HepG2 (cell line): ENCODE measurements around the gene VPS13D. TPM values are rescaled to one million over a fixed set of nuclear protein-coding genes. Genes with fewer than 3 reads are reported as not detected.

Source experiments
- ATAC-seq: fragments of 200-7000 bp; cut with Tn5 transposase; 3 replicates; pipeline ENCODE4 v1.9.1; 2020; ENCODE audit warnings: mild to moderate bottlenecking, moderate library complexity
- BruUV-seq: library from RNA; stranded (reverse); fragments of 400-500 nt; replicated peaks from 2 replicates; lab custom pipeline; 2021; lab: Mats Ljungman, UMichigan
- CTCF ChIA-PET: fragments of 300-600 bp; formaldehyde crosslinking; extraction: SDS; loops from one replicate; lab custom pipeline; 2021; ENCODE audit warnings: low total read pairs, inconsistent platforms, low intra/inter-chr PET ratio; lab: Yijun Ruan, JAX
- POLR2A ChIA-PET: fragments of 350-600 bp; sonication (Branson Sonifier 250); formaldehyde crosslinking; loops from one replicate; lab custom pipeline; 2020; ENCODE audit warnings: antibody characterized with exemption, inconsistent platforms; lab: Yijun Ruan, JAX
- DNase-seq: peaks from one replicate; pipeline ENCODE4 v3.0.0-alpha.2; 2015; ENCODE audit warnings: low spot score
- FAIRE-seq: peaks from 3 replicates; lab custom pipeline; 2011; peaks lifted over from hg19 to GRCh38; lab: Jason Lieb, UNC
- H2AFZ ChIP-seq: one replicate; pipeline ENCODE4 v1.6.1; 2011; ENCODE audit warnings: low read length, inconsistent platforms
- H3K27ac ChIP-seq: fragments of 300-600 bp; 3 replicates; pipeline ENCODE4 v1.8.0; 2011; ENCODE audit warnings: mixed run types, mild to moderate bottlenecking, mixed read lengths, low read length, inconsistent platforms; ENCODE audit not compliant: insufficient read depth; ENCODE audit errors: extremely low read length
- H3K27me3 ChIP-seq, 2 experiments: fragments of 200-600 bp in 1 of 2; 2 replicates in 1 of 2; 3 replicates in 1 of 2; pipeline versions ENCODE4 v1.6.0 to v1.8.0; 2011; ENCODE audit warnings: low read length in 2 of 2, mild to moderate bottlenecking in 2 of 2, moderate library complexity in 2 of 2, inconsistent platforms in 1 of 2; ENCODE audit not compliant: insufficient read depth in 2 of 2, control insufficient read depth in 1 of 2
- H3K36me3 ChIP-seq, 2 experiments: fragments of 200-600 bp in 1 of 2; replicated peaks in 1 of 2; 2 replicates in 1 of 2; 3 replicates in 1 of 2; pipeline versions ENCODE4 v1.5.1 to v1.8.0; 2011; ENCODE audit warnings: low read length in 2 of 2, inconsistent platforms in 1 of 2; ENCODE audit not compliant: insufficient read depth in 2 of 2, control insufficient read depth in 1 of 2
- H3K4me1 ChIP-seq: 2 replicates; pipeline ENCODE4 v1.5.1; 2012; ENCODE audit warnings: low read length, inconsistent platforms; ENCODE audit not compliant: insufficient read depth
- H3K4me2 ChIP-seq: 2 replicates; pipeline ENCODE4 v1.6.0; 2011; ENCODE audit warnings: low read depth, low read length, inconsistent platforms
- H3K4me3 ChIP-seq, 3 experiments: fragments of 200-600 bp in 1 of 3; sonication (generic), shearing (Covaris generic) in 1 of 3; replicated peaks in 1 of 3; 2 replicates each; pipeline ENCODE4 v1.5.1; 2011 to 2016; ENCODE audit warnings: low read length in 3 of 3, inconsistent platforms in 2 of 3, low read depth in 2 of 3, mild to moderate bottlenecking in 2 of 3, control low read depth in 1 of 3, mixed read lengths in 1 of 3; ENCODE audit not compliant: insufficient read depth in 1 of 3
- H3K79me2 ChIP-seq: one replicate; pipeline ENCODE4 v1.6.1; 2011; ENCODE audit warnings: low read length, inconsistent platforms; ENCODE audit not compliant: insufficient read depth
- H3K9ac ChIP-seq: 2 replicates; pipeline ENCODE4 v1.6.0; 2011; ENCODE audit warnings: mild to moderate bottlenecking, low read depth, low read length, inconsistent platforms; ENCODE audit not compliant: insufficient read depth
- H3K9me3 ChIP-seq: 2 replicates; pipeline ENCODE4 v1.5.1; 2012; ENCODE audit warnings: mild to moderate bottlenecking, low read length
- H4K20me1 ChIP-seq: 2 replicates; pipeline ENCODE4 v1.6.0; 2011; ENCODE audit warnings: inconsistent platforms, mild to moderate bottlenecking, low read length, moderate library complexity; ENCODE audit not compliant: insufficient read depth
- AGO2 ChIP-seq: fragments of 200-400 bp; formaldehyde crosslinking; optimal IDR thresholded peaks from 2 replicates; pipeline ENCODE3; 2017; ENCODE audit warnings: mild to moderate bottlenecking, low read depth, low read length, moderate library complexity
- CC2D1A ChIP-seq: sonication (generic); formaldehyde crosslinking; IDR thresholded peaks from 2 replicates; pipeline ENCODE4 v1.8.1; 2023; ENCODE audit warnings: mild to moderate bottlenecking, missing genetic modification reagents
- GTF3A ChIP-seq: sonication (generic); formaldehyde crosslinking; conservative IDR thresholded peaks from 2 replicates; pipeline ENCODE4 v1.4.0; 2020; ENCODE audit warnings: mild to moderate bottlenecking, missing genetic modification reagents
- MLX ChIP-seq: IDR thresholded peaks from 2 replicates; pipeline ENCODE4 v1.6.1; 2016
- NCOA1 ChIP-seq: sonication (generic); formaldehyde crosslinking; IDR thresholded peaks from 2 replicates; pipeline ENCODE4 v1.9.0; 2021; ENCODE audit warnings: missing genetic modification reagents
- RAD21 ChIP-seq: fragments of 450-650 bp; formaldehyde crosslinking; IDR thresholded peaks from 2 replicates; pipeline ENCODE4 v1.5.0; 2020; ENCODE audit warnings: mild to moderate bottlenecking
- TEF ChIP-seq: sonication (generic); formaldehyde crosslinking; IDR thresholded peaks from 2 replicates; pipeline ENCODE4 v1.5.0; 2020; ENCODE audit warnings: missing genetic modification reagents
- TERF1 ChIP-seq: sonication (generic); formaldehyde crosslinking; IDR thresholded peaks from 2 replicates; pipeline ENCODE4 v1.8.0; 2022; ENCODE audit warnings: mild to moderate bottlenecking, missing genetic modification reagents, moderate library complexity
- ZKSCAN1 ChIP-seq: fragments of 150-350 bp; IDR thresholded peaks from 2 replicates; pipeline ENCODE4 v1.6.1; 2014; ENCODE audit warnings: low read length
- ZNF142 ChIP-seq: sonication (generic); formaldehyde crosslinking; IDR thresholded peaks from 2 replicates; pipeline ENCODE4 v1.4.0; 2020; ENCODE audit warnings: missing genetic modification reagents
- ZNF816 ChIP-seq: sonication (generic); formaldehyde crosslinking; IDR thresholded peaks from 2 replicates; pipeline ENCODE4 v1.8.0; 2022; ENCODE audit warnings: missing genetic modification reagents, mild to moderate bottlenecking, borderline replicate concordance
- WGBS: methylation state at CpG from one replicate; pipeline ENCODE4 v1.1.6; 2017; ENCODE audit warnings: low lambda C conversion rate; 5-methylcytosine and 5-hydroxymethylcytosine counted together
- in situ Hi-C: cut with HindIII; loops from 2 replicates; pipeline ENCODE4 v1.10.0; 2017; ENCODE audit warnings: low pct_unique_long_range_greater_than_20kb; ENCODE audit not compliant: extremely low pct_ligation_motif_present
- intact Hi-C: fragments of 100-400 bp; cut with micrococcal nuclease; formaldehyde crosslinking; loops from one replicate; pipeline ENCODE4 v1.10.0; 2022; ENCODE audit not compliant: unreplicated experiment
- polyA plus RNA-seq, 8 experiments: library from polyadenylated mRNA; depleted of rRNA in 3 of 8; stranded (reverse) in 7 of 8; unstranded in 1 of 8; fragments of >200 nt; fragmentation: Illumina TruSeq in 4 of 8; extraction: Trizol in 4 of 8; gene quantifications; 2 replicates each; pipeline versions ENCODE4 v1.2.1 to v1.2.3, GENCODE V29; 2011 to 2016; ENCODE audit warnings: low read depth in 4 of 8, missing spikeins in 1 of 8, mixed read lengths in 1 of 8; ENCODE audit not compliant: insufficient read depth in 1 of 8
- total RNA-seq, 5 experiments: library from RNA; depleted of rRNA; stranded (reverse); fragments of >200 nt; fragmentation: Illumina TruSeq; extraction: Trizol; gene quantifications; 2 replicates each; pipeline ENCODE4 v1.2.3, GENCODE V29; 2016; ENCODE audit warnings: low read depth in 1 of 5

Gene VPS13D
- total and polyA plus RNA-seq, 2 of the 13 experiments (the other 11 are each of a cell fraction or from before 2014, with no cell fraction given), result 8.6 to 13.9 TPM

DNA sequence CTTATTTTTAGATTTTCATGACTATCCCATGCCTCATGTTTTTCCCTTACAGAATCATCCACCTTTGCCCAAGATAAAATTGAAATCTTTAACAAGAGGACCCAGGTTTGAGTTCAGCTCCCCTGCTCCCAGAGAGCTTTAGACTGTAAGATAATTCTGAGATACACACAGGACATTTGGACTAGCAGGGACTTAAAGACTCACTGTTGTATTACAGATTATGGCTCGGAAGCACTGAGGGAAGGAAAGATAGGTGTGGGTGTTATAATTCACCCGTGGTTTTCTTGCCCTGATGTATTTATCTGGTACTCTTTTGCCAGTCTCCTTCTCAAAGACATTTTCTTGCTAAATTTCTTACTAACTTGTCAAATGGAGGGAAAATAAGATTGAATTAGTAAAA is 238.5 kb downstream of the VPS13D start:
- Histone ChIP-seq H3K4me3 (no peak overlapping the region), H3K4me2 (no peak overlapping the region), H3K27me3 (no peaks in the 10 kb centered on the region)
- FAIRE-seq (no peak), ATAC-seq (no peak)
- POLR2A ChIA-PET, result no interaction called here
- intact Hi-C loops, result no loop called here
- TF ChIP-seq ZNF816 (no peak), MLX (CRISPR knock-in tag) (no peak), NCOA1 (no peak)
- TF ChIP-seq, all 625 proteins: peak for 0
- in situ Hi-C loops, result no loop called here
- BruUV-seq, result no TSS peak
- Histone ChIP-seq H4K20me1 (no peaks in the 10 kb centered on the region), H3K36me3 (peaks cover 3 to 4% of the 10 kb centered on the region in 2 experiments; a peak in 1 of 5 replicates), H3K79me2 (no peaks in the 10 kb centered on the region), H3K4me1 (peaks cover 29% of the 10 kb centered on the region), H3K9ac (no peak overlapping the region), H3K9me3 (no peaks in the 10 kb centered on the region), H2AFZ (no peak overlapping the region), H3K27ac (no peak overlapping the region)
- DNase-seq, result no peak
- CTCF ChIA-PET, result no interaction called here
- WGBS, result 98% methylated on average over 2 of the region's 2 CpGs

DNA sequence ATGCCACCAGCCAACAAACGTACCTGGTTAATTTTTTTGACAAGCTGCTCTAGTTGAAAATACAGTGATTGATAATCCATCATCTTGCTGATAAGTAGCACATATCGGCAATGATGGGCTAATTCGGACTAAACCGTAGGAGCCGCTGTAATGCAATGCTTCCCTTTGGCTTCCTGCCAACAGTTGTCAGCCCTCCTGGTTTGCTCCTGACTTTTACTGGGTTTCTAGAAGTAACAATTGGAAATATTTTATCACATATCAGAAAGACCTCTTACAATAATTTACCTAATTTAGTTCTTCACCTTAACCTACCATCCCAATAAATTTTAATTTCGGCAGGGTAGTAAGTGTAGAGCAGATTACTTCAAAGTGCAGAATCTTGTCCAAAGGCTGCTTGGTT is 239.7 kb downstream of the VPS13D start:
- peaks cover 0 to 3% of the 10 kb centered on the region in 2 experiments; a peak in 2 of 5 replicates for H3K36me3 ChIP-seq
- H3K9me3 ChIP-seq, result peaks cover 9% of the 10 kb centered on the region; the same call in 1 of the 2 replicates
- H3K4me3 ChIP-seq, result no peak overlapping the region
- no peak overlapping the region for H2AFZ ChIP-seq
- no peak for ATAC-seq
- DNase-seq, result no peak
- ChIA-PET CTCF (no interaction called here), POLR2A (no interaction called here)
- H3K79me2 ChIP-seq, result no peaks in the 10 kb centered on the region
- H3K27me3 ChIP-seq, result no peaks in the 10 kb centered on the region
- no peak for FAIRE-seq
- no peak overlapping the region for H3K9ac ChIP-seq
- 93% methylated on average over 6 of the region's 6 CpGs for WGBS
- peaks cover 24% of the 10 kb centered on the region for H3K4me1 ChIP-seq
- H4K20me1 ChIP-seq, result no peaks in the 10 kb centered on the region
- no peak overlapping the region for H3K4me2 ChIP-seq
- in situ Hi-C loops, result no loop called here
- intact Hi-C loops, result no loop called here
- no TSS peak for BruUV-seq
- H3K27ac ChIP-seq, result no peak overlapping the region
- TF ChIP-seq GTF3A (no peak), CC2D1A (CRISPR knock-in tag) (no peak), ZKSCAN1 (no peak), TERF1 (CRISPR knock-in tag) (no peak), ZNF142 (CRISPR knock-in tag) (no peak), RAD21 (CRISPR knock-in tag) (no peak), AGO2 (no peak), TEF (CRISPR knock-in tag) (no peak)
